Measurements from ENCODE around the gene ABCC4. TPM values are rescaled to one million over a fixed set of nuclear protein-coding genes. Genes with fewer than 3 reads are reported as not detected.

Gene ABCC4
- total RNA-seq, 1 donor from 2014 or later = 10.6 TPM

DNA sequence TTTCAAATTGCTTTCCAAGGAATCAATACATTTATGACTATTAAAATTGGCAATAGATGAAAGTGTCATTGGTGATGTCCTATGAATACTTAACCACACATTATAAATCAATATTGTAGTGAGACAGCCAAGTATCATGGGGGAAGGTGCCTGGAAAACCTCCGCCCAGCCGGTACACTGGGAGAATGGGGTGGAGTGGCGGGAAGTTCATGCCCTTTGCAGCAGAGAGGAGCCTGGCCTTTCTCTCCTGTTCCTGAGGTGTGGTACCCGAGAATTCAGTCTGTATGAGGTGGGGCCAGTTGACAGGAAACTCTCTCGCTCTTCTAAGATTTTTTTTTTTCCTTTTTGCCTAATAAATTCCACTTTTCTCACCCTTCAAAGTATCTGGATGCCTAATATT, 25.4 kb upstream of the ABCC4 start:
- DNase-seq (ENCODE audit: low spot score) = no peak
- Mint-ChIP-seq H3K27me3 (ENCODE audit: low read depth) (no peaks in the 10 kb centered on the region), H3K36me3 (ENCODE audit: low read depth) (no peaks in the 10 kb centered on the region), H3K27ac (ENCODE audit: unreplicated experiment) (no peak overlapping the region), H3K4me3 (ENCODE audit: unreplicated experiment) (no peak overlapping the region), H3K4me1 (ENCODE audit: low read depth) (no peaks in the 10 kb centered on the region), H3K9me3 (ENCODE audit: low read depth) (no peaks in the 10 kb centered on the region)
- TF ChIP-seq, protein P1, sequence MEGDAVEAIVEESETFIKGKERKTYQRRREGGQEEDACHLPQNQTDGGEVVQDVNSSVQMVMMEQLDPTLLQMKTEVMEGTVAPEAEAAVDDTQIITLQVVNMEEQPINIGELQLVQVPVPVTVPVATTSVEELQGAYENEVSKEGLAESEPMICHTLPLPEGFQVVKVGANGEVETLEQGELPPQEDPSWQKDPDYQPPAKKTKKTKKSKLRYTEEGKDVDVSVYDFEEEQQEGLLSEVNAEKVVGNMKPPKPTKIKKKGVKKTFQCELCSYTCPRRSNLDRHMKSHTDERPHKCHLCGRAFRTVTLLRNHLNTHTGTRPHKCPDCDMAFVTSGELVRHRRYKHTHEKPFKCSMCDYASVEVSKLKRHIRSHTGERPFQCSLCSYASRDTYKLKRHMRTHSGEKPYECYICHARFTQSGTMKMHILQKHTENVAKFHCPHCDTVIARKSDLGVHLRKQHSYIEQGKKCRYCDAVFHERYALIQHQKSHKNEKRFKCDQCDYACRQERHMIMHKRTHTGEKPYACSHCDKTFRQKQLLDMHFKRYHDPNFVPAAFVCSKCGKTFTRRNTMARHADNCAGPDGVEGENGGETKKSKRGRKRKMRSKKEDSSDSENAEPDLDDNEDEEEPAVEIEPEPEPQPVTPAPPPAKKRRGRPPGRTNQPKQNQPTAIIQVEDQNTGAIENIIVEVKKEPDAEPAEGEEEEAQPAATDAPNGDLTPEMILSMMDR (IDR thresholded peaks at IDR 0.05) = no peak

DNA sequence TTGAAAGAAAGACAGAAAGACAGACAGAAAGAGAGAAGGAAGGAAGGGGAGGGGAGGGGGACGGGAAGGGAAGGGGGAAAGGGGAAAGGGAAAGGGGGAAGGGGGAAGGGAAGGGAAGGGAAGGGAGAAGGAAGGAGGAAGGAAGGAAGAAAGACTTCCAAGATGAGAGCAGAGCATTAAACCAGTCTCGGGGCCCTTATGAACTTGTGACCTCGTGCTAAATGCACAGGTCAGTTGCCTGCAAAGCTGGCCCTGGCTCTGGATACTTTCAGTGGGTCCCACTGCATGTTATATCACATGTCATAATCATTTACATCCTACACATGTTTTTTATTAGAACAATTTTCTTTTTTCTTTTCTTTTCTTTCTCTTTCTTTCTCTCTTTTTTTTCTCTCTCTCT, 24.2 kb upstream of the ABCC4 start:
- no peaks in the 10 kb centered on the region for H3K4me1 Mint-ChIP-seq (ENCODE audit: low read depth)
- no peak for DNase-seq (ENCODE audit: low spot score)
- H3K4me3 Mint-ChIP-seq (ENCODE audit: unreplicated experiment) = no peak overlapping the region
- H3K27me3 Mint-ChIP-seq (ENCODE audit: low read depth) = no peaks in the 10 kb centered on the region
- H3K9me3 Mint-ChIP-seq (ENCODE audit: low read depth) = no peaks in the 10 kb centered on the region
- TF ChIP-seq, protein P1 (IDR thresholded peaks at IDR 0.05) = no peak
- no peak overlapping the region for H3K27ac Mint-ChIP-seq (ENCODE audit: unreplicated experiment)
- H3K36me3 Mint-ChIP-seq (ENCODE audit: low read depth) = no peaks in the 10 kb centered on the region

DNA sequence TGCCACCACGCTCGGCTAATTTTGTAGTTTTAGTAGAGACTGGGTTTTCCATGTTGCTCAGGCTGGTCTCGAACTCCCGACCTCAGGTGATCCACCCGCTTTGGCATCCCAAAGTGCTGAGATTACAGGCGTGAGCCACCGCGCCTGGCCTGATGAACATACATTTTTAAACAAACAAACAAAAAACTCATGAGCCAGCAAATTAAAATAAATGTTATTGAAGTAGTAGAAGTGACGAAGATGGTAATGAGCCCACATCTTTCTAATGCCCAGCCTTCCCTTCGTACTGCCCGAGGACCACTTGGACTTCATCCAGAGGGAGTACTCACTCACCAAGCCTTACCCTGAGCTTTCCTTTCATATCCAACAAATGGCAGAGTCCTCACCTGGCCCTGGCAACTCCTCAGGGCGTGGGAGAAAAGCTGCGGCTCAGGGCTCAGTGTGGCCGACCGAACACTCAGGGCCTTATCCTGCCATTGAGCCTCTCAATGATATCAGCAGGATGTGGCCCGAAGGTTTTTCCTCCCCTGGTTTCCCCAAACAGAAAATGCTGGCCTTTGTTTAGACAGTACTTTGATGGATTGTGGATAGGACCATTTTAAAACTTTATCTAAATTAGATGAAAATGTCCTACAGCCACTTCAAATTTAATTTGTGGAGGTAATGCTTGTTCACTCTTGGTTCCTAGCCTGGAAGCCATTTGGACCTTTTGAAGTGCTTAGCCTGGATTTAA, 22.8 kb upstream of the ABCC4 start:
- Mint-ChIP-seq H3K4me1 (ENCODE audit: low read depth) (peaks cover 2% of the 10 kb centered on the region), H3K9me3 (ENCODE audit: low read depth) (no peaks in the 10 kb centered on the region), H3K27me3 (ENCODE audit: low read depth) (no peaks in the 10 kb centered on the region), H3K36me3 (ENCODE audit: low read depth) (no peaks in the 10 kb centered on the region), H3K27ac (ENCODE audit: unreplicated experiment) (no peak overlapping the region), H3K4me3 (ENCODE audit: unreplicated experiment) (no peak overlapping the region)
- TF ChIP-seq, protein P1 (IDR thresholded peaks at IDR 0.05) = no peak
- DNase-seq (ENCODE audit: low spot score) = no peak

DNA sequence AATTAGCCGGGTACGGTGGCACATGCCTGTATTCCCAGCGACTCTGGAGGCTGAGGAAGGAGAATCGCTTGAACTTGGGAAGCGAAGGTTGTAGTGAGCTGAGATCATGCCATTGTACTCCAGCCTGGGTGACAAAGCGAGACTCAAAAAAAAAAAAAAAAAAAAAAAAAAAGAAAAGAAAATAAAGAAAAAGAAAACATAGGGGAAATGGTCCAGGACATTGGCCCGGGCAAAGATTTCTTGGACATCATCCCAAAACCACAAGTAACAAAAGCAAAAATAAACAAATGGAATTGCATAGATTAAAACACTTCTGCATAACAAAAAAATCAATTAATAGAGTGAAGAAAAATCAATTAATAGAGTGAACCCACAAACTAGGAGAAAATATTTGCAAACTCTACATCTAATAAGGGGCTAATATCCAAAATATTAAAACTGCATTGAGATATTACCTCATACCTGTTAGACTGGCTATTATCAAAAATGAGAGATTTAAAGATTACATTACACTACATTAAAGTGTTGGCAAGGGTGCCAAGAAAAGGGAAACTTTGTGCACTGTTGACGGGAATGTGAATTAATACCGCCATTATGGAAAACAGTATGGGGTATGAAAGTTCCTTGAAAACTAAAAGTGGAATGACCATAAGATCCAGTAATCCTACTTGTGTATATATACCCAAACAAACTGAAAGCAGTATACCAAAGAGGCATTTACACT, 18.5 kb upstream of the ABCC4 start:
- TF ChIP-seq, protein P1 (IDR thresholded peaks at IDR 0.05) = no peak
- Mint-ChIP-seq H3K27me3 (ENCODE audit: low read depth) (no peaks in the 10 kb centered on the region), H3K4me3 (ENCODE audit: unreplicated experiment) (no peak overlapping the region), H3K36me3 (ENCODE audit: low read depth) (no peaks in the 10 kb centered on the region), H3K27ac (ENCODE audit: unreplicated experiment) (no peak overlapping the region), H3K4me1 (ENCODE audit: low read depth) (peaks cover 2% of the 10 kb centered on the region), H3K9me3 (ENCODE audit: low read depth) (no peaks in the 10 kb centered on the region)
- DNase-seq (ENCODE audit: low spot score) = no peak

DNA sequence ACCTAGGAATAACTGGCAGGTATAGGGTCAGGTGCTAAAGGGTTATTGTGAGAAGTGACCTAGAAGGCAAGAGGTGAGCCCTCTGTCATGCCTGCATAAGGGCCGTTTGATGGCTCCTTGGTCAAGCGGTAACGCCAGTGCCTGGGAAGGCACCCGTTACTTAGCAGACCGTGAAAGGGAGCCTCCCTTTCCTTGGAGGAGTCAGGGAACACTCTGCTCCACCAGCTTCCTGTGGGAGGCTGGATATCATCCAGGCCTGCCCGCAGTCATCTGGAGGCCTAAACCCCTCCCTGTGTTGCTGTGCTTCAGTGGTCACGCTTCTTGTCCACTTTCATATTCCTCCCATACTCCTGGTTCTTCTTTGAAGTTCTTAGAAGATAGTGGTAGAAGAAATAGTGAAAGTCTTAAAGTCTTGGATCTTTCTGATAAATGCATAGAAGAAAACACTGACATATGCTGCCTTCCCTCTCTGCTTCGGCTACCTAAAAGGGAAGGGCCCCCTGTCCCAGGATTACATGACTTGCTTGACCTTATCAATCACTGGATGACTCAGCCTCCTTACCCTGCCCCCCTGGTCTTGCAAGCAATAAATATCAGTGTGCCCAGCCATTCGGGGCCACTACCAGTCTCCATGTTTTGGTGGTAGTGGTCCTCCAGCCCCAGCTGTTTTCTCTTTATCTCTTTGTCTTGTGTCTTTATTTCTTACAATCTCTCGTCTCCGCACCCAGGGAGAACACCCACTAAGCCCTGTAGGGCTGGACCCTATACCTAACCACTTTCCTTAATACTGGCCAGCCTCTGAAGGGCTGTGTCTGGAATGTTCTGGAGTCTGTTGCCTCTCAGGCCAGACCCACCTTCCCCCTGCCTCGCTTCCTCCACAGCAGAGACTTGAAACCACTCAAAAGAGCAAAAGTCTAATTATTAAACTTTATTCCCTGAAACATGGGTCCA, 16.1 kb upstream of the ABCC4 start:
- no peak for DNase-seq (ENCODE audit: low spot score)
- TF ChIP-seq, protein P1 (IDR thresholded peaks at IDR 0.05) = no peak
- Mint-ChIP-seq H3K27ac (ENCODE audit: unreplicated experiment) (no peak overlapping the region), H3K27me3 (ENCODE audit: low read depth) (peaks cover under 1% of the 10 kb centered on the region), H3K4me1 (ENCODE audit: low read depth) (peaks cover 2% of the 10 kb centered on the region), H3K9me3 (ENCODE audit: low read depth) (no peaks in the 10 kb centered on the region), H3K36me3 (ENCODE audit: low read depth) (no peaks in the 10 kb centered on the region), H3K4me3 (ENCODE audit: unreplicated experiment) (no peak overlapping the region)
